Left ventricle myocardium inferior (tissue), 1 donor: ENCODE measurements around the gene PTPRQ. TPM values are rescaled to one million over a fixed set of nuclear protein-coding genes. Genes with fewer than 3 reads are reported as not detected.

Experiments used
- DNase-seq: peaks from one replicate; pipeline ENCODE4 v3.0.0-alpha.2; 2020
- H3K27ac ChIP-seq: fragments of 200-600 bp; replicated peaks from 2 replicates; pipeline ENCODE4 v1.8.0; 2021
- H3K27me3 ChIP-seq: fragments of 200-600 bp; 2 replicates; pipeline ENCODE4 v1.8.0; 2021; ENCODE audit warnings: low read depth
- H3K36me3 ChIP-seq: fragments of 200-600 bp; 2 replicates; pipeline ENCODE4 v1.8.0; 2021
- H3K4me1 ChIP-seq: fragments of 200-600 bp; 2 replicates; pipeline ENCODE4 v1.8.0; 2021
- H3K4me3 ChIP-seq: fragments of 200-600 bp; 2 replicates; pipeline ENCODE4 v1.8.0; 2021; ENCODE audit warnings: mild to moderate bottlenecking, moderate library complexity
- H3K9me3 ChIP-seq: fragments of 200-600 bp; replicated peaks from 2 replicates; pipeline ENCODE4 v1.8.0; 2021
- CTCF ChIP-seq: fragments of 200-600 bp; IDR thresholded peaks from 2 replicates; pipeline ENCODE4 v1.8.0; 2021; ENCODE audit warnings: antibody characterized with exemption, mild to moderate bottlenecking, borderline replicate concordance
- intact Hi-C: fragments of 100-400 bp; cut with micrococcal nuclease; formaldehyde crosslinking; loops from one replicate; pipeline ENCODE4 v1.11.0; 2022
- total RNA-seq: library from RNA; stranded (reverse); fragmentation: NEBNext Ultra II Directional; extraction: Animal tissue kit (Norgen Biotek cat#: 25700); gene quantifications from one replicate; pipeline ENCODE4 v1.2.1, GENCODE V29; 2021
- donor health status: DM: no; HTN: yes; CAD: no; lungs with severe emphysema.

The PTPRQ gene
- total RNA-seq, 1 donor from 2014 or later: 0.27 TPM

GRCh38 chr12:80498059-80498728 is 54.2 kb downstream of the PTPRQ start:
- intact Hi-C loops: no loop called here

GRCh38 chr12:80504389-80505163 is 60.5 kb downstream of the PTPRQ start:
- no peak for TF ChIP-seq CTCF
- DNase-seq: no peak
- Histone ChIP-seq H3K36me3 (no peaks in the 10 kb centered on the region), H3K4me3 (no peak overlapping the region), H3K4me1 (no peaks in the 10 kb centered on the region), H3K27ac (no peak overlapping the region), H3K27me3 (no peaks in the 10 kb centered on the region), H3K9me3 (no peaks in the 10 kb centered on the region)
- intact Hi-C loops: no loop called here

More at GRCh38 chr12:80498059-80498728, 54.2 kb downstream of the PTPRQ start:
- H3K4me1 ChIP-seq: no peaks in the 10 kb centered on the region
- no peak overlapping the region for H3K4me3 ChIP-seq
- H3K27ac ChIP-seq: no peak overlapping the region
- H3K36me3 ChIP-seq: no peaks in the 10 kb centered on the region
- no peaks in the 10 kb centered on the region for H3K9me3 ChIP-seq
- DNase-seq: no peak
- H3K27me3 ChIP-seq: no peaks in the 10 kb centered on the region
- TF ChIP-seq CTCF: no peak

- Histone ChIP-seq H3K4me1 (no peaks in the 10 kb centered on the region), H3K9me3 (no peaks in the 10 kb centered on the region), H3K27ac (no peak overlapping the region), H3K4me3 (no peak overlapping the region), H3K36me3 (no peaks in the 10 kb centered on the region), H3K27me3 (peaks cover 3% of the 10 kb centered on the region)
- no peak for DNase-seq
- intact Hi-C loops: no loop called here
- TF ChIP-seq CTCF: no peak
Observed at GRCh38 chr12:80509781-80510556, 65.9 kb downstream of the PTPRQ start.

GRCh38 chr12:80512781-80513180 is 68.7 kb downstream of the PTPRQ start:
- no peak for TF ChIP-seq CTCF
- peak overlapping the region; percentile 27 for H3K4me3 ChIP-seq

GRCh38 chr12:80513211-80513610 is 69.2 kb downstream of the PTPRQ start:
- H3K4me3 ChIP-seq: peak overlapping the region; percentile 27
- no peaks in the 10 kb centered on the region for H3K4me1 ChIP-seq
- H3K27me3 ChIP-seq: peaks cover 3% of the 10 kb centered on the region
- DNase-seq: no peak
- TF ChIP-seq CTCF: no peak
- intact Hi-C loops: no loop called here
- no peak overlapping the region for H3K27ac ChIP-seq
- peaks cover 18% of the 10 kb centered on the region for H3K9me3 ChIP-seq
- no peaks in the 10 kb centered on the region for H3K36me3 ChIP-seq

More at GRCh38 chr12:80512781-80513180, 68.7 kb downstream of the PTPRQ start:
- peaks cover 14% of the 10 kb centered on the region for H3K9me3 ChIP-seq
- H3K27ac ChIP-seq: no peak overlapping the region
- intact Hi-C loops: no loop called here
- H3K36me3 ChIP-seq: no peaks in the 10 kb centered on the region
- DNase-seq: no peak
- H3K4me1 ChIP-seq: no peaks in the 10 kb centered on the region
- H3K27me3 ChIP-seq: peaks cover 3% of the 10 kb centered on the region
